SIG-M5 treated with dmso at 0.1 percent for 504 hours (cell line): ENCODE results near the gene ADSS1.
"Not testable (repeated sequence)": the region's sequence is repeated elsewhere in the genome, so short reads cannot be mapped to it uniquely, and the experiment has no call there.

Experiments
- DNase-seq: peaks from one replicate; lab custom pipeline; 2025; ENCODE audit not compliant: unreplicated experiment; lab: John Stamatoyannopoulos, UW

The ADSS1 gene

GRCh38 chr14:104714066-104714465, 10.0 kb upstream of the ADSS1 start:
- no peak for DNase-seq

GRCh38 chr14:104714681-104715080, 9.3 kb upstream of the ADSS1 start:
- no peak for DNase-seq

DNA sequence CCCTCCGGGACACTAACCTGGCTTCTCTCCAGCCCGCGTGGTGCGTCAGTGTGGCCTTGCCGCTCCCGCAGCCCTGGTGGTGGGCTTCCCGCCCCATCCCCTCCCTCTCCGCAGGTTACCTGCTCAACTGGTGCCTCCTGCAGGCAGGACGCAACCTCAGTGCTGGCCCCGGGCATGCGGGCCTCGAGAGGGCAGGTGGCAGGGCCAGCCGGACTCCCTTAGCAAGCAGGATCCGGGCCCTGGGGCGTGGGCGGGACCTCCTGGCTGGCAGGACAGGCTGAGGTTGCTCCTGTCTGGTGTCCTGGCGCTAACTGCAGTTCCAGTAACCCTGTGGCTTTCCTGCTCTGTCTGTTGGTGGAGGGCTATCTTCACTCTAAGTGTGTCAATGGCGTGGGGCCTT, 8.6 kb upstream of the ADSS1 start:
- DNase-seq: no peak

GRCh38 chr14:104715871-104716270, 8.2 kb upstream of the ADSS1 start:
- DNase-seq: no peak

DNA sequence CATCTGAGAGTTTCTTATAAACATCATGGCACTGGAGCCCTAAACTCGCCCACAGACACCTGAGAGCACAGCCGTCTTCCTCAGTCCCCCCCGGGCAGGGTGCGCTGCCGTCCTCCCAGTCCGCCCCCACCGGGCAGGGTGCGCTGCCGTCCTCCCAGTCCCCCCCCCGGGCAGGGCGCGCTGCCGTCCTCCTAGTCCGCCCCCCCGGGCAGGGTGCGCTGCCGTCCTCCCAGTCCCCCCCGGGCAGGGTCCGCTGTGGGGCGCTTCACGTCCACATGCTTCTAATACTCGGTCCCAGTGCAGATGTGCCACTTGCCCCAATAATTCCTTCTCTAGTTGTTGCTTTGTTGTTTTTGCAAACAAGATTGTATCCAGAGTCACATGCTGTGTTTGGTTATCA, 6.9 kb upstream of the ADSS1 start:
- no peak for DNase-seq

- DNase-seq: no peak
Measured at GRCh38 chr14:104717646-104718045, 6.4 kb upstream of the ADSS1 start.

- DNase-seq: no peak
Measured at GRCh38 chr14:104718147-104718546, 5.9 kb upstream of the ADSS1 start.

DNA sequence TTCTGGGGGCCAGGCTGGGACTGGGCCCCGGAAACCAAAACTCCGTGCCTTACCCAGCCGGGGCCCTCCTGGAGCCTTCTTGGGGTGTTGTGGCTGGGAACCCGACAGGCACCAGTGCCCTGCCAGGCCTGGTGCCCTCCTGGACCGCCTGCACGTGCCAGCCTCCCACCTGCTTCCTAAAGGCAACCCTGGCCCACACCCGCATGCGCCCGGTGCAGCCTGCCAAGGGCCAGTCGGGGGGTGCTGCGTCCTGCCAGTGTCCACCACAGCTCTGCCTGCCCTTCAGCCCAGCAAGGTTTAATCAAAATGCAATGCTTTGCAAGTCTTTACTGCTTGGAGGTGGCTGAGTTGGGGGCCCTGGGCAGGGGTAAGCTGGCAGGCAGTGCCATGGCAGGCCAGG, 5.2 kb upstream of the ADSS1 start:
- DNase-seq: no peak

DNA sequence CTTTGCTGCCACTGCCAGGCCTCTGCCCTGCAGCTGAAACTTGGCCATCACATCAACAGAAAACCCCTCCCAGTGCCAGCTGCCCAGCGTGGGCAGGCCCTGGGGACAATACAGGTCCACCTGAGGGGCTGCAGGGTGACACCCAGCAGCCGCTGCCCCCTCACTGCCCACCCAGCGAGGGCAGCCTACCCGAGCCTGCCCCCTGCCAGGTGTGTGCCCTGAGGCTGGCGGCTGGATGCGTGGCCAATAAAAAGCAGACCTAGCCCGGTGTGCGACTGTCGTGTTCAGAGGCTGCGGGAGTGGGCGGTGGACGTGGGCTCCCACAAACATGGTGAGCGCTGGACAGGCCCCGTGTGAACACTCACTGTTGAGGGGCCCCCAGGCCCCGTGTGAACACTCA, 4.7 kb upstream of the ADSS1 start:
- DNase-seq: no peak

DNA sequence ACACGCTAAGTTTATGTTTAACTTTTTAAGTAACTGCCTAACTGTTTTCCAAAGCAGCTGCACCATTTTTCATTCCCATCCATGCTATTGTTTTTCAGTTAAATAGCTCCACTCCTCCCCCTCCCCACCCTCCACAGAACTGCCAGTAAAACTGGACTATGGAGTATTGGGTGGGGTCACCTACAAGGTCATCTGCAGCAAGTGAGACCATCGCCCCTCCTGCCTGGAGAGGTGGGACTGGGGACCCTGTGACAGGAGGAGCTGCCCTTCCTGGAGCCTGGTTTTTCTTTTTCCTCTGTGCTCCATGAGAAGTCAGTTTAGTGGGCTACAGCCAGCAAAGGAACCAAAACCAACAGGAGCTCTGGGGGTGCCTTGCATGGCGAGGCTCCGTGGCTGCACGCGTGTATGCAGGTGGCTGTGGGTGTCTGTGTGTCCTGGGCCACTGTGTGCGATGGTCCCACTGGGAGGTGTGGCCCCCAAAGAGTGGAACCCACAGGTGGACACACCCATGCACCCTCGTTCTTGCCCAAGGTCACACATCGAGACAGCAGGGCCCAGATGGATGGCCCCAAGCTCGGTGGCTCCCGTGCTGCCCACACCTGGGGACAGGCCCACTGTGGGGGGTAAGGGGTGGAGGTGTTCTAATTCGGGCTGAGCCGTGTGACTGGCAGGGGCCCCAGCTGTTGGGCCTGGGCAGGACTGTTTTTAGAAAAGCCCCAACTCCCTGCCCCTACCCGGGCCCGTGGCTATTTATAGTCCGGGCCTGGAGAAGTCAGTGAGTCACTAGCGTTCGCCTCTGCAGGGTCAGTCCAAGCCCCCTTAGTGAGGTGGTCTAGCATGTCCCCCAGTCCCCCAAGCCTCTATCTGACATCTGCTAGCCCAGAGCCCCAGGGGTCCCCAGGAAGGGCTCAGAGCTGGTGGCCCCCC, 2.3 kb upstream of the ADSS1 start:
- DNase-seq: no peak

- DNase-seq: peak; percentile 64
Measured at GRCh38 chr14:104722938-104723650, 935 bp upstream of the ADSS1 start.

DNA sequence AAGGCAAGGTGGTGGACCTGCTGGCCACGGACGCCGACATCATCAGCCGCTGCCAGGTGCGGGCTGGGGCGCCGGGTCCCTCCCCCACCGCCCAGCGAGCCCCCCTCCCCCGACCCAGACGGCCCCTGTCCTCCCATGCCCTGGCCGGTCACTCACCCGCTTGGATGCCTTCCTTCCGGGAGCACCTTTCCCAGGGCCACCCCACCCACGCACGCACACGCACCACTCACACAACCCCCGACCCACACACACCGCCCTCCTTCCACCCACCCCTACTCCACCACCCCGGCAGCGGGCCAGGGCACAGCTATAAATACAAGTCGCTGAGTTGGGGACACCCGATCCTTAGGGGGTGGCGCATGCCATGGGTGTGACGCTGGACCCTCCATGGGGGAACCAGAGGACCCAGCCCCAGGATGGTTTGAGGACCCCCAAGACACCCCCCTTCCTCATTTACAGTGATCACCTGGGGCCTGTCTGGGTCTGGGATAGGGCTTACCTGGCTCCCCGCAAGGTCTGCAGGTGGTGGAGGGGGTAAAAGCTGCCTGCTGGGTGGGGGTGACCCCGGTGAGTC, 465 bp downstream of the ADSS1 start:
- DNase-seq: no peak

- DNase-seq: no peak
Measured at GRCh38 chr14:104724981-104725771, 1.1 kb downstream of the ADSS1 start.

DNA sequence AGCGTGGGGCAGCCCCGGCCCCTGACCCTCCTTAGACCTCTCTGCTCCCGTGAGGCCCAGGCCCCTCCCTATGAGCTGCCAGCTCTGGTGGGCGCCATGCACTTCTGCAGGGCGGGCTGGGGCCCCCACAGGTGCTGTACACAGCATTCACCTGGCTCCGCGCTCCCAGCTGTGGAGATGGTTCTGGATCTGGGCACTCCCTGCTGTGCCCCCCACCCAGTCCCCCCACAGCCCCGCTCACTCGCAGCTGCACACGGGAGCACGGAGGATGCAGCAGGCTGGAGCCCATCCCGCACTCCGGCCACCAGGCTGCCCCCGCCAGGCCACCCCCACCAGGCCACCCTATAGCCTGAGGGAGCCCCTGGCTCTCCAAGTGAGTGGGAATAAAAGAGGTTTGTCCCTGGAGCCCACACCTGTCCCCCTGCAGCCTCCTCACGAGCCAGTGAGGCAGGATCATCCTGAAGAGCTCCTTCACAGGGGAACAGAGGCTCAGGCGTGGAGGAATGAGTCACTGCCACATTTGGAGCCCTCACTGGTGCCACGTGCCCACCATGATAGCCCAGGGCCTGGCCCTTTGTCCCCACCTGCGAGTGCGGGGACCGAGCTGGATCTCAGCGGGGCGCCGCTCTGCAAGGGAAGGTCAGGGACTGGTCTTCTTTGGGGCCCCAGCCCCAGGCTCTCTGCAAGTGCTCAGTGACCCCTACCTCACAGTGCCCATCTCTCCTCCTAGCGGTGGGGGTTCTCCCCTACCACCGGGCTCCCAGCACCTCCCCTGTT, 1.9 kb downstream of the ADSS1 start:
- no peak for DNase-seq

DNA sequence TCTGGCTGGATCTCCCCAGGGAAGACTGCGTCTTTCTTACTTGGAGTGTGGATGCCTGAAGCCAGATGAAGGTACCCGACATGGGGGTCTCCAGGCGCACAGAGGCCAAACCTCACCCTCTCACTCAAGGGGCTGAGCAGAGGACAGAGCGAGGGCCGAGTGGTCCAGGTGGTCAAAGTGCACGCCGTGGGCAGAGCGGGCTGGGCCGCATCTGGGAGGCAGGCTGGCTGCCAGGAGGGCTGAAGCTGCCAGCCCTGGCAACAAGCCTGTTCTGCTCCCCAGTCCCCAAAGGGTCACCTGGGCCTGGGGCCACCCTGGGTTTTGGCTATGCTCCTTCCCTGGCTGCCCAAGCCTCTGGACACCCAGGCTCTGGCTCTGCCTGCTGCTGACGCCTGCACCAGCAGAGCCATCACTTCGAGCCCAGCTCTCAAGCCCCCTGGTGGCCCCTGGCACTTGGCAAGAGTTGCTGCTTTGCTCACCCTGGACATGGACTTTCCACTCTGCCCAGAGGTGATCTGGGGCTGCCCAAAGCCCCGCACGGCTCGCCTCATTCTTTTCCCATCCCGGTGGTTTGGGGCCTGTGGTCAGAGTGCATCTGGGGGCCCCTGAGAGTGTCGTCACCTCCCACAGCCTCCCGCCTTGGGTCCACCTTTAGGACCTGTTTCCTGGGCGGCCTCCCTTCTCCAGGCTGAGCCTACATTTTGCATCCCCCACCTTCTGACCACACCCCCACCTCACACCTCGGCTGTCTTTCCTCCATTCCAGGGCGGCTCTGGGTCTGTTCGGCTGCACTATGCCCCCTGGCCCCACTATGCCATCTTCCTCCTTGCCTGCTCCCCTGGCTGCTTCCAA, 2.8 kb downstream of the ADSS1 start:
- no peak for DNase-seq

GRCh38 chr14:104728631-104729030, 4.6 kb downstream of the ADSS1 start:
- DNase-seq: no peak

- not testable (repeated sequence) for DNase-seq
Measured at GRCh38 chr14:104729176-104729834, 5.3 kb downstream of the ADSS1 start.

DNA sequence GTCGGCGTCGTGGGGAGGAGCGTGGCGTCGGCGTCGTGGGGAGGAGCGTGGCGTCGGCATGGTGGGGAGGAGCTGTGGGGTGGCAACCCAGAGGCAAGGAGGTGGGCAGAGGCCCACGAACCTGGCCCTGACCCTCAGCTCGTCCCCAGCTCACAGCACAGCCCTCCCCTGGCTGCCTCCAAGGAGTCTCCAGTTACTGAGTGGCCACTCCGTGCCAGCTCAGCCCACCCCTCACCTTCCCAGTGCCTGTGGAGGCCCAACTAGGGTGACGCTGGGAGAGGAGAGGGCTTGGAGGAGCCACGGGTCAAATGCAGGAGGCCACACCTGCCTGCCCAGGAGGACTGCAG, 5.8 kb downstream of the ADSS1 start:
- no peak for DNase-seq

GRCh38 chr14:104730487-104730886, 6.5 kb downstream of the ADSS1 start:
- no peak for DNase-seq
